ENCODE measurements around the gene MTCH1. TPM values are rescaled to one million over a fixed set of nuclear protein-coding genes. Genes with fewer than 3 reads are reported as not detected.

MTCH1 gene
- total RNA-seq, 1 experiment from 2014 or later, result 161 TPM

- TF ChIP-seq EZH2 (IDR thresholded peaks at IDR 0.05) (no peak), YY1 (IDR thresholded peaks at IDR 0.05; ENCODE audit: extremely low read depth, insufficient replicate concordance, low read depth, low read length) (no peak), CBX3 (IDR thresholded peaks at IDR 0.05; ENCODE audit: low read depth) (no peak), ATF3 (IDR thresholded peaks at IDR 0.05) (no peak)
Observed at GRCh38 chr6:36964908-36965307, 21.1 kb downstream of the MTCH1 start (continued).

GRCh38 chr6:36964349-36964748 lies 21.6 kb downstream of the MTCH1 start:
- H3K4me2 ChIP-seq (ENCODE audit: low read length), result no peak overlapping the region
- RAD21 ChIA-PET (ENCODE audit: low non-redundant PET in 1 of 2, low total read pairs in 2 of 2, uncharacterized antibody in 2 of 2, unreplicated experiment in 2 of 2), result no interaction called here
- BruUV-seq (replicated peaks), result no TSS peak
- no peak overlapping the region; the same call in 1 of the 2 replicates for H3K27ac ChIP-seq (ENCODE audit: low read depth, low read length)
- H3K4me1 ChIP-seq (ENCODE audit: control insufficient read depth in 1 of 2, insufficient read depth in 2 of 2, low read length in 2 of 2), result peaks cover 15 to 36% of the 10 kb centered on the region in 2 experiments
- no peak for TF ChIP-seq EZH2 (IDR thresholded peaks at IDR 0.05)
- no peak for TF ChIP-seq ZBTB33 (IDR thresholded peaks at IDR 0.05; ENCODE audit: extremely low read depth, insufficient replicate concordance, low read length)
- TF ChIP-seq CTCF (IDR thresholded peaks at IDR 0.05 in 2 of 3, conservative IDR thresholded peaks at IDR 0.05 in 1 of 3; ENCODE audit: borderline replicate concordance in 1 of 3, insufficient read depth in 1 of 3, low read depth in 2 of 3, low read length in 2 of 3), result no peak
- CTCF ChIA-PET, result no interaction called here
- no peaks in the 10 kb centered on the region for H3K9me2 ChIP-seq (ENCODE audit: insufficient read depth)
- peaks cover 8 to 19% of the 10 kb centered on the region in 2 experiments; a peak in 2 of 4 replicates for H3K36me3 ChIP-seq (ENCODE audit: control insufficient read depth in 1 of 2, insufficient read depth in 2 of 2, low read length in 2 of 2)
- DNase-seq (ENCODE audit: low read depth, low spot score) (no peak), ATAC-seq (no peak)
- no peak overlapping the region for H2AFZ ChIP-seq (ENCODE audit: low read depth, low read length, poor library complexity, severe bottlenecking)
- H3K9me3 ChIP-seq (ENCODE audit: control insufficient read depth in 1 of 2, insufficient read depth in 1 of 2, low read depth in 1 of 2, low read length in 2 of 2), result no peaks in the 10 kb centered on the region
- POLR2A ChIA-PET, result no interaction called here
- intact Hi-C loops (cut with micrococcal nuclease), result no loop called here
- H3K4me3 ChIP-seq (replicated peaks in 1 of 2; ENCODE audit: low read depth in 1 of 2, low read length in 2 of 2), result no peak overlapping the region
- H3K27me3 ChIP-seq (ENCODE audit: insufficient read depth, low read length), result no peaks in the 10 kb centered on the region
- no peaks in the 10 kb centered on the region for H4K20me1 ChIP-seq (ENCODE audit: insufficient read depth)
- H3K79me2 ChIP-seq (ENCODE audit: insufficient read depth, low read length), result no peaks in the 10 kb centered on the region
- H3K9ac ChIP-seq (ENCODE audit: low read length), result no peak overlapping the region

Data from HCT116 (cell line).